ENCODE results near the gene SPATA6. TPM values are rescaled to one million over a fixed set of nuclear protein-coding genes. Genes with fewer than 3 reads are reported as not detected.

The SPATA6 gene
- total RNA-seq, 1 donor, result 6.2 TPM

- no peak for DNase-seq (ENCODE audit: low read depth in 2 of 3, low spot score in 2 of 3)
These were observed 210.1 kb downstream of the SPATA6 start for GRCh38 chr1:48261881-48262400.

DNA sequence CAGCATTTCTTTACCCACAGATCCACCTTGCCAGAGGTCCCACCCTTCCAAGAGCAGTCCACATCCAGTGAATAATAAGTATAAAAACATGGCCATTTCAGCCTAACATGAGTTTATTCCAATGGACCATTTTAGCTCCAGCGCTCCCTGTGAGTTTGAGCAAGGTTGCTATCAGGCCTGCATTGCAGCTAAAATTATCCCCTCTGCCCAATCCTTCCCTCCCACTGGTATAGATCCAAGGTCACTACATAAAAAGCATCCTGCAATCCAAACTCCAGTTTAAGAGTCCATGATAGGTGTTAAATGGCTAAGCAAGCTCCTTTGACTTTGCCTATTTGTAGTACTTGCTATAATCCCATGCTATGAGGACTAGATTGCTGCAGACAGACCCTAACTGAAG, 213.9 kb downstream of the SPATA6 start:
- no peak for DNase-seq (ENCODE audit: low read depth in 2 of 3, low spot score in 2 of 3)

- DNase-seq (ENCODE audit: low read depth in 2 of 3, low spot score in 2 of 3), result no peak
These were observed 217.8 kb downstream of the SPATA6 start for GRCh38 chr1:48254254-48254653.

DNA sequence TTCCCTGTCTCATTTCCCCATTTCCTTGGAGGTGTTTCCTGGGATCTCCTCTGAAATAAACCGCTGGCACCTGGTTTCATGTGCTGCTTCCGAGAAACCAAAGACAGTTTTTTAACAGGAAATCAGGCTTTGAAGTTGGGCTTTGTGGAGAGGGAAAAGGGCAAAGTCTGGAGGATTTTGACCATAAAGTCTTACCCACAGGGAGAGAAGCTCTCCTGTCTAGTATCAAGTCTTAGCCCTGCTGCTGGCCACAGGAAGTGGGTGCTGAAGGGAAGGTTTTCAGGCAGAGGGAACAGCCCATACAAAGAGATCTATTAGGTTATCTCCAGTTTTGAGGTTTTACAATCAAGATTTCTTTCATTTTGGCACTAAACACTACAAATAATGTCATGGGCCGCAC, 220.2 kb downstream of the SPATA6 start:
- DNase-seq (ENCODE audit: low read depth in 2 of 3, low spot score in 2 of 3), result no peak

GRCh38 chr1:48251323-48251722, 220.7 kb downstream of the SPATA6 start:
- DNase-seq (ENCODE audit: low read depth in 2 of 3, low spot score in 2 of 3), result no peak

DNA sequence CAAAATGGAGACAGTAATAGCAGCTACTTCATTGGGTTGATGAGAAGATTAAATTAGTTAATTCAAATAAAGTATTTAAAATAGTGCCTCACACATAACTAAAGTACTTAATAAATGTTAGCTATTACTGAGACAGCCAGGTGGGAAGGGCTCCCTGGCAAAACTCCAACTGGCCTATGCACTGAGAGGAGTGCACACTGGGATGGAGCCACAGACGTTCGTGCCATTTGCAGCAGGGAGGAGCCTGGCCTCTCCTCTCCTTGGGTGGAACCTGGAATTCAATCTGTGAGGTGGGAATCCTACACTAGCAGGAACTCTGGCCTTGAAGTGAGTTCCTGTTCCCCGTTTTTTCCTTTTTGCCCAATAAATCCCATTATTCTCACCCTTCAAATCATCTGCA, 221.4 kb downstream of the SPATA6 start:
- DNase-seq (ENCODE audit: low read depth in 2 of 3, low spot score in 2 of 3), result no peak

GRCh38 chr1:48249868-48250267, 222.1 kb downstream of the SPATA6 start:
- DNase-seq (ENCODE audit: low read depth in 2 of 3, low spot score in 2 of 3), result no peak

DNA sequence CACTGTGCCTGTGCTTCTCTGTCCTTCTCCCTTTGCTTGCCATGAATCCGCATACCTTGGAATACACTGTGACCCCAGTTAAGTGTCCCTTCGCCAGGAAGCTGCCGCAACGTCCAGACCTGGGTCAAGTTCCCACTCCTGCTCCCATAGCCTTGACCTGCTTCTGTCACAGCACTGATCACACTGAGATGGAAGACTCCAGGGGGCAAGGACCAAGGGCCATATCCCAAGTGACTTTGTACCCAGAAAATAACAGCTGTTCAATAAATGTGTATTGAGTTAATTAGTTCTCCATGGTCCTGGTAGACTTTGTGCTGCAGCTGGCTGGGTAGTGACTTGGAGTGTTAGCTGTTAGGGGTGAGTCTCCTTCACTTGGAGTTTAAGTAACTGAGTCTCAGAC, 223.6 kb downstream of the SPATA6 start:
- DNase-seq (ENCODE audit: low read depth in 2 of 3, low spot score in 2 of 3), result no peak

GRCh38 chr1:48246727-48247126, 225.3 kb downstream of the SPATA6 start:
- DNase-seq (ENCODE audit: low read depth in 2 of 3, low spot score in 2 of 3), result no peak

Small RNAs within 50 kb of the gene (small RNA-seq; reads per million reads assigned to genes)
- gene RNU4-61P (not detected), gene RNU6-723P (not detected)

Other genes with a start within 250 kb of the SPATA6 start
- gene SLC5A9, start 249.5 kb downstream of the SPATA6 start, total RNA-seq, result 0.27 TPM